GM15510 (cell line): Measurements from ENCODE around the gene KRTCAP2.

Source experiments
- POLR2A ChIP-seq: IDR thresholded peaks from 3 replicates; pipeline ENCODE4 v1.6.1; 2011; ENCODE audit warnings: borderline replicate concordance; ENCODE audit not compliant: insufficient read length; ENCODE audit errors: extremely low read depth

The KRTCAP2 gene

GRCh38 chr1:155202198-155202597 is 29.1 kb upstream of the KRTCAP2 start:
- TF ChIP-seq POLR2A: no peak

- TF ChIP-seq POLR2A: no peak
Measured at GRCh38 chr1:155200920-155201319, 27.8 kb upstream of the KRTCAP2 start.

GRCh38 chr1:155199792-155200191 is 26.7 kb upstream of the KRTCAP2 start:
- TF ChIP-seq POLR2A: no peak

- no peak for TF ChIP-seq POLR2A
Measured at GRCh38 chr1:155198547-155198906, 25.4 kb upstream of the KRTCAP2 start.

- no peak for TF ChIP-seq POLR2A
Measured at GRCh38 chr1:155197901-155198546, 24.9 kb upstream of the KRTCAP2 start.

GRCh38 chr1:155196893-155197638 is 24.0 kb upstream of the KRTCAP2 start:
- no peak for TF ChIP-seq POLR2A

- no peak for TF ChIP-seq POLR2A
Measured at GRCh38 chr1:155196103-155196892, 23.2 kb upstream of the KRTCAP2 start.

GRCh38 chr1:155195201-155196102 is 22.3 kb upstream of the KRTCAP2 start:
- TF ChIP-seq POLR2A: no peak

- no peak for TF ChIP-seq POLR2A
Measured at GRCh38 chr1:155193275-155193990, 20.3 kb upstream of the KRTCAP2 start.

- no peak for TF ChIP-seq POLR2A
Measured at GRCh38 chr1:155192346-155193274, 19.5 kb upstream of the KRTCAP2 start.

GRCh38 chr1:155191904-155192303 is 18.8 kb upstream of the KRTCAP2 start:
- no peak for TF ChIP-seq POLR2A

- TF ChIP-seq POLR2A: no peak
Measured at GRCh38 chr1:155188268-155188667, 15.2 kb upstream of the KRTCAP2 start.

- TF ChIP-seq POLR2A: no peak
Measured at GRCh38 chr1:155187456-155187891, 14.4 kb upstream of the KRTCAP2 start.
